A673 (cell line): ENCODE data around the gene ATCAY. TPM values are rescaled to one million over a fixed set of nuclear protein-coding genes. Genes with fewer than 3 reads are reported as not detected.

Experiments
- BruUV-seq: library from RNA; stranded (reverse); fragments of 400-500 nt; replicated peaks from 2 replicates; lab custom pipeline; 2021; lab: Mats Ljungman, UMichigan
- CTCF ChIA-PET: fragments of 300-600 bp; sonication (Branson Sonifier 250); formaldehyde crosslinking; loops from one replicate; lab custom pipeline; 2022; ENCODE audit warnings: antibody characterized with exemption; lab: Charles Lee
- POLR2A ChIA-PET: fragments of 300-600 bp; sonication (Branson Sonifier 250); formaldehyde crosslinking; loops from one replicate; lab custom pipeline; 2022; ENCODE audit warnings: antibody characterized with exemption; ENCODE audit not compliant: low non-redundant PET; lab: Charles Lee
- DNase-seq: peaks from one replicate; pipeline ENCODE4 v3.0.0-alpha.2; 2015; ENCODE audit warnings: low spot score
- H3K27ac ChIP-seq: fragments of 200-600 bp; sonication (generic); 2 replicates; pipeline ENCODE4 v1.5.1; 2016; ENCODE audit warnings: mixed run types, low read depth, mild to moderate bottlenecking, mixed read lengths, antibody characterized with exemption, low read length; ENCODE audit not compliant: poor library complexity, severe bottlenecking
- H3K27me3 ChIP-seq: fragments of 200-600 bp; sonication (generic); replicated peaks from 2 replicates; pipeline ENCODE4 v1.6.1; 2017; ENCODE audit warnings: mixed run types, low read depth, mild to moderate bottlenecking, mixed read lengths, antibody characterized with exemption, low read length; ENCODE audit not compliant: insufficient read depth, poor library complexity
- H3K36me3 ChIP-seq: fragments of 200-600 bp; sonication (generic); 2 replicates; pipeline ENCODE4 v1.6.1; 2016; ENCODE audit warnings: mixed run types, mild to moderate bottlenecking, mixed read lengths, antibody characterized with exemption, low read length; ENCODE audit not compliant: insufficient read depth, poor library complexity, severe bottlenecking
- H3K4me1 ChIP-seq: fragments of 200-600 bp; sonication (generic); 2 replicates; pipeline ENCODE4 v1.6.1; 2017; ENCODE audit warnings: mixed run types, mild to moderate bottlenecking, mixed read lengths, antibody characterized with exemption, low read length; ENCODE audit not compliant: insufficient read depth, poor library complexity, severe bottlenecking
- H3K4me3 ChIP-seq: fragments of 200-600 bp; sonication (generic); 2 replicates; pipeline ENCODE4 v1.5.1; 2016; ENCODE audit warnings: low read depth, mixed run types, mild to moderate bottlenecking, mixed read lengths, low read length; ENCODE audit not compliant: poor library complexity, severe bottlenecking
- H3K9me3 ChIP-seq: fragments of 200-600 bp; sonication (generic); 2 replicates; pipeline ENCODE4 v1.6.1; 2016; ENCODE audit warnings: mixed run types, low read depth, mild to moderate bottlenecking, mixed read lengths, antibody characterized with exemption, low read length; ENCODE audit not compliant: poor library complexity, severe bottlenecking
- CTCF ChIP-seq: fragments of 300-800, 200-600 bp; sonication (generic); conservative IDR thresholded peaks from 2 replicates; pipeline ENCODE4 v1.5.1; 2017; ENCODE audit warnings: low read depth, mild to moderate bottlenecking, antibody characterized with exemption, low read length, moderate library complexity, mixed read lengths
- EZH2 ChIP-seq: fragments of 200-600 bp; sonication (generic); IDR thresholded peaks from 2 replicates; pipeline ENCODE4 v1.6.1; 2017; ENCODE audit warnings: borderline replicate concordance, low read depth, mild to moderate bottlenecking, mixed read lengths, antibody characterized with exemption, low read length; ENCODE audit not compliant: poor library complexity, severe bottlenecking
- intact Hi-C: fragments of 100-400 bp; cut with micrococcal nuclease; formaldehyde crosslinking; loops from one replicate; pipeline ENCODE4 v1.10.0; 2022; ENCODE audit not compliant: unreplicated experiment
- total RNA-seq: library from RNA; stranded (reverse); gene quantifications from 2 replicates; pipeline ENCODE4 v1.2.3, GENCODE V29; 2021

The ATCAY gene
- total RNA-seq, 1 experiment from 2014 or later, result 0.95 TPM

DNA sequence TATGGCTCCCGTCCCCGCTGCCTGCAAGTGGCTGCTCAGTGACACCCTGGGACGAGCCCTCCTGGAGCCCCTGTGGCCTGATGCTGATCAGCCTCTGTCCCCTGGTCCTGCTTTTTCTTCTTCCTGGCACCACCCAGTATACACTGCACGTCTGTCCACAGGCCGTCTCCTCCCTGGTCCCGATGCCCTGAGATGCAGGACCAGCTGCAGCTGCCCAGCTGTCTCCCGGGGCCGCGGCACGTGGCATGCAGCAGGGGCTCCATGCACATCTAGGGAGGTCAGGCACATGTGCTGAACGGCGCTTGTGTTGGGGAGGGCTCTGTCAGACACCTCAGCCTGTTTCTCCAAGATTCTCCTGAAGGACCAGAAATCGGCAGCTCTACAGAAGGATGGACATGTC is 41.8 kb upstream of the ATCAY start:
- no peaks in the 10 kb centered on the region for H3K27me3 ChIP-seq
- TF ChIP-seq CTCF (no peak), EZH2 (no peak)
- BruUV-seq, result no TSS peak
- H3K4me1 ChIP-seq, result no peaks in the 10 kb centered on the region
- no peak overlapping the region for H3K27ac ChIP-seq
- intact Hi-C loops, result no loop called here
- H3K9me3 ChIP-seq, result no peaks in the 10 kb centered on the region
- H3K4me3 ChIP-seq, result no peak overlapping the region
- POLR2A ChIA-PET, result no interaction called here
- CTCF ChIA-PET, result no interaction called here
- H3K36me3 ChIP-seq, result no peaks in the 10 kb centered on the region
- DNase-seq, result no peak

DNA sequence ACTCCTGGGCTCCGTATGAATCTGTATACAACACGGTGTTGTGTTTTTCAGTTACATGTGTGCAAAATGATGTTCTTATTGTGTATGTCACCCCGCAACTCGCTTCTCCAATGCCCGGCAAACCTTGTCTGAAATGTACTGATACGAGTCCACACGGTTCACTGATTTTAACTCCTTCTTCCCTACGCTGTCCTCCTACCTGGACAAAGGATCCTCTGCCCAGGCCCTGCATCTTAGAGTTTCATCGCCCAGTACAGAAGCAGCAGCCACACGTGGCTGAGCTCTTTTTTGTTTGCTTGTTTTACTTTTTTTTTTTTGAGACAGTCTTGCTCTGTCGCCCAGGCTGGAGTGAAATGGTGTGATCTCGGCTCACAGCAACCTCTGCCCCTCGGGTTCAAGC is 40.5 kb upstream of the ATCAY start:
- BruUV-seq, result no TSS peak
- CTCF ChIA-PET, result no interaction called here

DNA sequence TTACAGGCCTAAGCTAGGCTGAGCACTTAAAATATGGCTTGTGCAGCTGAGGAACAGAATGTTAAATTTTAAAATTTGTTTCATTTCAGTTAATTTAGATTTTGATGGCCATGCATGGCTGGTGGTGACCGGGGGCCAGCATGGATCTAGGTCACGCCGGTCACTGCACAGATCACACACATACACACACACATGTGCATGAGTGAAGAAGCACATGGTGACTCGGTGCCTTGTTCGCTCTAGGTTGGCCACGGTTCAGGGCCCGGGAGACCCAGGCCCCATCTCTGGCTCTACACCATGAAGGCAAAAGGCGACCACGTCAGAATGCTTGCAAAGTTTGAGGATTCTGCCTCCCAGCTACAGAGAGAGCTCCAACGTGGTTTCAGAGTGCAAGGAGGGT is 39.7 kb upstream of the ATCAY start:
- Histone ChIP-seq H3K27ac (no peak overlapping the region), H3K36me3 (no peaks in the 10 kb centered on the region), H3K27me3 (no peaks in the 10 kb centered on the region), H3K9me3 (no peaks in the 10 kb centered on the region), H3K4me3 (no peak overlapping the region), H3K4me1 (no peaks in the 10 kb centered on the region)
- POLR2A ChIA-PET, result no interaction called here
- no peak for DNase-seq
- BruUV-seq, result no TSS peak
- CTCF ChIA-PET, result no interaction called here
- TF ChIP-seq CTCF, result no peak
- TF ChIP-seq EZH2, result no peak
- intact Hi-C loops, result no loop called here

More for the DNA sequence above, 40.5 kb upstream of the ATCAY start:
- Histone ChIP-seq H3K4me3 (no peak overlapping the region), H3K9me3 (no peaks in the 10 kb centered on the region), H3K4me1 (no peaks in the 10 kb centered on the region), H3K27ac (no peak overlapping the region), H3K36me3 (no peaks in the 10 kb centered on the region), H3K27me3 (no peaks in the 10 kb centered on the region)
- intact Hi-C loops, result no loop called here
- POLR2A ChIA-PET, result no interaction called here
- DNase-seq, result no peak
- no peak for TF ChIP-seq EZH2
- no peak for TF ChIP-seq CTCF
